Peyer's patch (tissue), 4 donors: ENCODE measurements around the gene CWC27. TPM values are rescaled to one million over a fixed set of nuclear protein-coding genes. Genes with fewer than 3 reads are reported as not detected.

Source experiments
- DNase-seq, 3 donors: peaks; one replicate each; pipeline ENCODE4 v3.0.0-alpha.2; 2017 to 2019
- H3K27ac ChIP-seq, 4 donors: fragments of 200-600 bp; sonication (generic); one replicate each; pipeline ENCODE4 v1.5.1; 2016 to 2019
- H3K27me3 ChIP-seq, 2 donors: fragments of 200-600 bp; sonication (generic); one replicate each; pipeline ENCODE4 v1.5.1; 2019
- H3K36me3 ChIP-seq, 3 donors: fragments of 200-600 bp; sonication (generic); one replicate each; pipeline ENCODE4 v1.5.1; 2016 to 2019
- H3K4me1 ChIP-seq, 4 donors: fragments of 200-600 bp; sonication (generic); one replicate each; pipeline ENCODE4 v1.5.1; 2016 to 2019
- H3K4me3 ChIP-seq, 4 donors: fragments of 200-600 bp; sonication (generic); 1 replicate in 3 of 4; 2 replicates in 1 of 4; pipeline ENCODE4 v1.5.1; 2016 to 2019; ENCODE audit warnings: mild to moderate bottlenecking in 1 of 4
- H3K9me3 ChIP-seq, 4 donors: fragments of 200-600 bp; sonication (generic); one replicate each; pipeline ENCODE4 v1.5.1; 2016 to 2019; ENCODE audit warnings: mild to moderate bottlenecking in 1 of 4
- CTCF ChIP-seq, 6 experiments: fragments of 450-650 bp in 4 of 6; fragments of 200-600 bp in 2 of 6; sonication (generic) in 1 of 6; IDR thresholded peaks; one replicate each; pipeline ENCODE4 v1.5.1; 2017 to 2019; ENCODE audit warnings: antibody characterized with exemption in 6 of 6, mild to moderate bottlenecking in 3 of 6, moderate library complexity in 1 of 6
- POLR2A ChIP-seq, 2 donors: fragments of 450-650 bp; IDR thresholded peaks; one replicate each; pipeline ENCODE4 v1.5.1; 2017; ENCODE audit warnings: antibody characterized with exemption in 2 of 2, mild to moderate bottlenecking in 2 of 2, moderate library complexity in 2 of 2
- total RNA-seq, 4 donors: library from RNA; depleted of rRNA; stranded (reverse); fragments of >200 nt; gene quantifications; one replicate each; pipeline ENCODE4 v1.1.0, GENCODE V29; 2016

CWC27 gene
- total RNA-seq, 4 donors from 2014 or later = 10.9 to 24.8 (median 13.6) TPM

GRCh38 chr5:65018763-65019162 lies 250.0 kb downstream of the CWC27 start:
- no peaks in the 10 kb centered on the region for H3K36me3 ChIP-seq
- H3K27ac ChIP-seq = no peak overlapping the region
- H3K4me3 ChIP-seq = no peak overlapping the region
- no peaks in the 10 kb centered on the region for H3K9me3 ChIP-seq
- TF ChIP-seq POLR2A (IDR thresholded peaks at IDR 0.05) (no peak), CTCF (IDR thresholded peaks at IDR 0.05) (no peak)
- H3K27me3 ChIP-seq = no peaks in the 10 kb centered on the region
- no peak for DNase-seq
- no peaks in the 10 kb centered on the region for H3K4me1 ChIP-seq

DNA sequence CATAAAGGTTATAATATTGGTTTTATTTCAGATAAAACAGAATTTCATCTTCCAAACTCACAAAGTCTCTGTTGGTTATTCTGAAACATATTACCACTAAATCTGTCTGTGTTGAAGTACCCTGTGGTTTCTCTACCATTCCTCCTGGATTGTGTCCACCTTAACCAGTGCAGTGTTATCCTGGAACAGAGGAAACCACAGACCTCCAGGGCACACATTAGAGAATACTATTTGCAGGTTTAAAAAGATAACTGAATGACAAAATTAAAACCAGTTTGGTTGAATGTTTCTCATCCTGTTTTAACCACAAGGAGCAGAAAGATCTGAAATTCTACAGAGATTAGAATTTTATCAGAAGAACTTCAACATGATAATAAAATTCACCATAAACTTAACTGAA lies 251.8 kb downstream of the CWC27 start:
- no peak for DNase-seq
- no peak overlapping the region for H3K4me3 ChIP-seq
- no peak overlapping the region for H3K27ac ChIP-seq
- no peaks in the 10 kb centered on the region for H3K4me1 ChIP-seq
- TF ChIP-seq POLR2A (IDR thresholded peaks at IDR 0.05) (no peak), CTCF (IDR thresholded peaks at IDR 0.05) (no peak)
- no peaks in the 10 kb centered on the region for H3K36me3 ChIP-seq
- H3K9me3 ChIP-seq = no peaks in the 10 kb centered on the region
- no peaks in the 10 kb centered on the region for H3K27me3 ChIP-seq

GRCh38 chr5:65021527-65022226 lies 252.9 kb downstream of the CWC27 start:
- no peak for DNase-seq
- Histone ChIP-seq H3K27me3 (no peaks in the 10 kb centered on the region), H3K4me3 (no peak overlapping the region), H3K9me3 (no peaks in the 10 kb centered on the region), H3K4me1 (no peaks in the 10 kb centered on the region), H3K36me3 (no peaks in the 10 kb centered on the region), H3K27ac (no peak overlapping the region)
- no peak for TF ChIP-seq CTCF (IDR thresholded peaks at IDR 0.05)
- TF ChIP-seq POLR2A (IDR thresholded peaks at IDR 0.05) = no peak

DNA sequence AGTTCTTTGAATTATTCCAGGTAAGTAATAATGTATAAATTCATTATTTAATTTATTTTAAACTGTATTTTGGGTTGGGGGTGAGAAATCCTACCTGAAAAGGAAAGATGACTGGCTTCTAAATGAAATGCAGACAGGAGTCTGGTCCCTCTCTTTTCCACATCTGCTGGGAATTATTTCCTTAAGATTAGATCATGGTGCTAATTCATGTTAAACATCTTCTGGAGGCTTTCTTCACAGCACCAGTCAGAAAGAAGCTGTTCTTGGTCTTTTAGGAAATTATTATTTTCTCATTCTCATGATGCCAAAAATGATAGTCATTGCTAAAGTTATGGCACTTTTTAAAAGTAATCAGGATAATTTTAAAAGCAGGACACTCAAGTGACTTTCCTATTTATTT lies 254.2 kb downstream of the CWC27 start:
- Histone ChIP-seq H3K9me3 (no peaks in the 10 kb centered on the region), H3K4me3 (no peak overlapping the region), H3K27me3 (no peaks in the 10 kb centered on the region), H3K27ac (no peak overlapping the region), H3K36me3 (no peaks in the 10 kb centered on the region), H3K4me1 (no peaks in the 10 kb centered on the region)
- TF ChIP-seq POLR2A (IDR thresholded peaks at IDR 0.05) = no peak
- TF ChIP-seq CTCF (IDR thresholded peaks at IDR 0.05) = no peak
- DNase-seq = no peak

GRCh38 chr5:65024681-65025080 lies 256.0 kb downstream of the CWC27 start:
- Histone ChIP-seq H3K4me3 (no peak overlapping the region), H3K27me3 (no peaks in the 10 kb centered on the region), H3K27ac (no peak overlapping the region), H3K9me3 (no peaks in the 10 kb centered on the region), H3K36me3 (no peaks in the 10 kb centered on the region), H3K4me1 (no peaks in the 10 kb centered on the region)
- DNase-seq = no peak
- TF ChIP-seq CTCF (IDR thresholded peaks at IDR 0.05) = no peak
- no peak for TF ChIP-seq POLR2A (IDR thresholded peaks at IDR 0.05)
